GM13976 (cell line): ENCODE measurements around the gene TP53RK.

Experiments used
- DNase-seq: peaks from one replicate; pipeline ENCODE4 v3.0.0; 2012; ENCODE audit warnings: low spot score
- CTCF ChIP-seq: IDR thresholded peaks from 2 replicates; pipeline ENCODE4 v1.5.1; 2012; ENCODE audit warnings: borderline replicate concordance, mild to moderate bottlenecking; ENCODE audit not compliant: insufficient read depth; ENCODE audit errors: extremely low read depth, missing control alignments, control extremely low read depth
- in situ Hi-C: fragments of 300-500 bp; cut with MboI; formaldehyde crosslinking; loops from one replicate; pipeline ENCODE4 v1.12.0; 2022; ENCODE audit warnings: low sequenced_read_pairs, mixed read lengths, inconsistent platforms; ENCODE audit not compliant: unreplicated experiment

TP53RK gene

GRCh38 chr20:46689082-46689753, at the start of gene TP53RK:
Gene TP53RK, minus strand, starts transcription at chr20:46689444. Its CDS starts 30 bp downstream, at chr20:46689414.
- TF ChIP-seq CTCF: no peak
- DNase-seq: peak; percentile 98
- in situ Hi-C loops: loop anchor here (25.0 kb wide), 1 partner anchor 552 kb away; no protein-coding TSS in a partner anchor

- no peak for DNase-seq
- in situ Hi-C loops: no loop called here
- TF ChIP-seq CTCF: no peak
Observed at GRCh38 chr20:46735436-46735835, 46.2 kb upstream of the TP53RK start.

GRCh38 chr20:46731770-46732169, 42.5 kb upstream of the TP53RK start:
- no peak for TF ChIP-seq CTCF
- in situ Hi-C loops: no loop called here
- no peak for DNase-seq

GRCh38 chr20:46725186-46726165, 36.2 kb upstream of the TP53RK start:
- TF ChIP-seq CTCF: no peak
- DNase-seq: no peak

GRCh38 chr20:46724343-46724959, 35.2 kb upstream of the TP53RK start:
- TF ChIP-seq CTCF: no peak
- in situ Hi-C loops: no loop called here
- DNase-seq: no peak

More at GRCh38 chr20:46725186-46726165, 36.2 kb upstream of the TP53RK start:
- in situ Hi-C loops: no loop called here

- in situ Hi-C loops: no loop called here
- TF ChIP-seq CTCF: no peak
- DNase-seq: no peak
Observed at GRCh38 chr20:46723039-46723438, 33.8 kb upstream of the TP53RK start.
